H1 (cell line): Measurements from ENCODE around the gene PCP4L1. TPM values are rescaled to one million over a fixed set of nuclear protein-coding genes. Genes with fewer than 3 reads are reported as not detected.

Experiments used
- CTCF ChIA-PET: fragments of 300-600 bp; sonication (Branson Sonifier 250); formaldehyde crosslinking; loops from one replicate; lab custom pipeline; 2021; ENCODE audit not compliant: partially characterized antibody; lab: Charles Lee
- POLR2A ChIA-PET: fragments of 300-600 bp; sonication (Branson Sonifier 250); formaldehyde crosslinking; loops from one replicate; lab custom pipeline; 2021; ENCODE audit warnings: inconsistent platforms; ENCODE audit not compliant: partially characterized antibody; lab: Charles Lee
- DNase-seq, 2 experiments: peaks; one replicate each; pipeline versions ENCODE4 v3.0.0 to v3.0.0-alpha.2; 2010 to 2022; ENCODE audit warnings: low spot score in 2 of 2, low read depth in 1 of 2, mixed read lengths in 1 of 2
- FAIRE-seq: peaks from 2 replicates; lab custom pipeline; 2011; peaks lifted over from hg19 to GRCh38; lab: Jason Lieb, UNC
- H2AFZ ChIP-seq: 2 replicates; pipeline ENCODE4 v1.8.1; 2012; ENCODE audit warnings: low read length, inconsistent platforms
- H2AK5ac ChIP-seq: 2 replicates; pipeline ENCODE4 v1.6.1; 2013; ENCODE audit warnings: low read depth, low read length
- H2BK120ac ChIP-seq: replicated peaks from 2 replicates; pipeline ENCODE3; 2013; ENCODE audit warnings: low read depth, low read length, inconsistent platforms
- H2BK12ac ChIP-seq: 2 replicates; pipeline ENCODE4 v1.6.1; 2013; ENCODE audit warnings: low read depth, low read length
- H2BK15ac ChIP-seq: 2 replicates; pipeline ENCODE4 v1.6.1; 2013; ENCODE audit warnings: low read length
- H2BK20ac ChIP-seq: 2 replicates; pipeline ENCODE4 v1.6.1; 2013; ENCODE audit warnings: low read length
- H2BK5ac ChIP-seq: 2 replicates; pipeline ENCODE4 v1.6.1; 2013; ENCODE audit warnings: low read depth, low read length
- H3K14ac ChIP-seq: 2 replicates; pipeline ENCODE4 v1.6.1; 2013; ENCODE audit warnings: inconsistent platforms; ENCODE audit not compliant: insufficient read length
- H3K18ac ChIP-seq: 2 replicates; pipeline ENCODE4 v1.6.1; 2013; ENCODE audit warnings: low read length; ENCODE audit errors: extremely low read depth
- H3K23ac ChIP-seq: 2 replicates; pipeline ENCODE4 v1.6.1; 2013; ENCODE audit warnings: inconsistent platforms; ENCODE audit not compliant: insufficient read length
- H3K23me2 ChIP-seq: 2 replicates; pipeline ENCODE4 v1.6.1; 2013; ENCODE audit warnings: low read depth, low read length
- H3K27ac ChIP-seq: 2 replicates; pipeline ENCODE4 v1.6.1; 2011; ENCODE audit warnings: low read depth, low read length, inconsistent platforms
- H3K27me3 ChIP-seq, 4 experiments: replicated peaks in 1 of 4; 1 replicate in 1 of 4; 2 replicates in 3 of 4; pipeline versions ENCODE4 v1.6.1 to v1.8.1; 2011 to 2013; ENCODE audit warnings: low read length in 3 of 4, mild to moderate bottlenecking in 3 of 4, inconsistent platforms in 2 of 4, mixed read lengths in 2 of 4, moderate library complexity in 1 of 4; ENCODE audit not compliant: control insufficient read depth in 3 of 4, insufficient read depth in 3 of 4; ENCODE audit errors: extremely low read depth in 1 of 4
- H3K36me3 ChIP-seq, 4 experiments: 2 replicates each; pipeline versions ENCODE4 v1.6.1 to v1.8.1; 2011 to 2013; ENCODE audit warnings: mild to moderate bottlenecking in 4 of 4, low read length in 3 of 4, moderate library complexity in 2 of 4, control low read depth in 1 of 4, inconsistent platforms in 1 of 4; ENCODE audit not compliant: insufficient read depth in 4 of 4, control insufficient read depth in 2 of 4
- H3K4ac ChIP-seq: replicated peaks from 2 replicates; pipeline ENCODE3; 2013; ENCODE audit warnings: low read length, low read depth, mixed read lengths, inconsistent platforms; ENCODE audit not compliant: insufficient read length
- H3K4me1 ChIP-seq, 4 experiments: replicated peaks in 1 of 4; 1 replicate in 1 of 4; 2 replicates in 3 of 4; pipeline versions ENCODE4 v1.6.1 to v1.8.1; 2011 to 2013; ENCODE audit warnings: low read length in 3 of 4, inconsistent platforms in 2 of 4, mixed read lengths in 1 of 4; ENCODE audit not compliant: insufficient read depth in 4 of 4, control insufficient read depth in 3 of 4
- H3K4me2 ChIP-seq, 2 experiments: 2 replicates each; pipeline versions ENCODE4 v1.6.1 to v1.8.1; 2011 to 2013; ENCODE audit warnings: low read depth in 2 of 2, low read length in 2 of 2, control low read depth in 1 of 2, inconsistent platforms in 1 of 2, mild to moderate bottlenecking in 1 of 2; ENCODE audit not compliant: insufficient read depth in 1 of 2
- H3K4me3 ChIP-seq, 4 experiments: fragments of 200-600, 300-600 bp in 1 of 4; sonication (generic), shearing (Covaris generic), sonication (Bioruptor Twin) in 1 of 4; 2 replicates each; pipeline versions ENCODE4 v1.5.1 to v1.8.1; 2011 to 2016; ENCODE audit warnings: low read length in 4 of 4, low read depth in 3 of 4, control low read depth in 2 of 4, inconsistent platforms in 2 of 4, mild to moderate bottlenecking in 2 of 4, mixed read lengths in 1 of 4, moderate library complexity in 1 of 4; ENCODE audit not compliant: insufficient read depth in 2 of 4; ENCODE audit errors: extremely low read depth in 1 of 4
- H3K56ac ChIP-seq: replicated peaks from 2 replicates; pipeline ENCODE3; 2013; ENCODE audit warnings: low read depth, mild to moderate bottlenecking, mixed read lengths, low read length, inconsistent platforms; ENCODE audit not compliant: insufficient read length
- H3K79me1 ChIP-seq: 2 replicates; pipeline ENCODE4 v1.6.1; 2013; ENCODE audit warnings: low read depth, low read length, control low read depth
- H3K79me2 ChIP-seq, 2 experiments: 2 replicates each; pipeline versions ENCODE4 v1.6.1 to v1.8.1; 2012 to 2013; ENCODE audit warnings: low read length in 2 of 2, mild to moderate bottlenecking in 2 of 2, inconsistent platforms in 1 of 2; ENCODE audit not compliant: insufficient read depth in 2 of 2, control insufficient read depth in 1 of 2
- H3K9ac ChIP-seq, 4 experiments: replicated peaks in 1 of 4; 1 replicate in 1 of 4; 2 replicates in 3 of 4; pipeline versions ENCODE4 v1.6.1 to v1.8.1; 2011 to 2013; ENCODE audit warnings: low read depth in 3 of 4, low read length in 3 of 4, control low read depth in 2 of 4, mild to moderate bottlenecking in 2 of 4, moderate library complexity in 2 of 4, inconsistent platforms in 1 of 4; ENCODE audit errors: extremely low read depth in 1 of 4
- H3K9me3 ChIP-seq, 2 experiments: 2 replicates each; pipeline versions ENCODE4 v1.6.1 to v1.8.1; 2012 to 2013; ENCODE audit warnings: mild to moderate bottlenecking in 2 of 2, moderate library complexity in 2 of 2, control low read depth in 1 of 2, inconsistent platforms in 1 of 2, low read depth in 1 of 2, low read length in 1 of 2, mixed read lengths in 1 of 2; ENCODE audit not compliant: insufficient read depth in 2 of 2
- H4K20me1 ChIP-seq, 2 experiments: replicated peaks in 1 of 2; 2 replicates each; pipeline versions ENCODE3 to v1.8.1; 2011 to 2013; ENCODE audit warnings: inconsistent platforms in 2 of 2, low read length in 2 of 2, mild to moderate bottlenecking in 1 of 2; ENCODE audit not compliant: insufficient read depth in 2 of 2, control insufficient read depth in 1 of 2
- H4K5ac ChIP-seq: 2 replicates; pipeline ENCODE4 v1.6.1; 2013; ENCODE audit warnings: low read length, low read depth, mixed read lengths, inconsistent platforms; ENCODE audit not compliant: insufficient read length
- H4K8ac ChIP-seq: 2 replicates; pipeline ENCODE4 v1.8.0; 2013; ENCODE audit warnings: mild to moderate bottlenecking, moderate library complexity, low read length, inconsistent platforms; ENCODE audit not compliant: insufficient read depth; ENCODE audit errors: extremely low read depth
- H4K91ac ChIP-seq: replicated peaks from 2 replicates; pipeline ENCODE3; 2013; ENCODE audit warnings: low read length, mixed read lengths, inconsistent platforms; ENCODE audit not compliant: insufficient read length
- EZH2 ChIP-seq: fragments of 200-600 bp; sonication (generic); IDR thresholded peaks from 2 replicates; pipeline ENCODE4 v1.7.1; 2012; ENCODE audit warnings: low read depth, mild to moderate bottlenecking, moderate library complexity, low read length, inconsistent platforms; ENCODE audit not compliant: severe bottlenecking
- GTF2F1 ChIP-seq: IDR thresholded peaks from 2 replicates; pipeline ENCODE4 v1.6.1; 2012; ENCODE audit warnings: low read depth, low read length, improper control_type of control experiment, borderline replicate concordance
- PHF8 ChIP-seq: fragments of 200-600 bp; sonication (generic); conservative IDR thresholded peaks from 2 replicates; pipeline ENCODE4 v1.7.1; 2012; ENCODE audit warnings: low read depth, mild to moderate bottlenecking, inconsistent platforms, low read length, moderate library complexity
- POLR2A ChIP-seq, 2 experiments: IDR thresholded peaks; 1 replicate in 1 of 2; 2 replicates in 1 of 2; pipeline ENCODE4 v1.6.1; 2011; ENCODE audit warnings: low read depth in 2 of 2, low read length in 2 of 2, mild to moderate bottlenecking in 2 of 2; ENCODE audit errors: control extremely low read depth in 1 of 2
- POLR2AphosphoS5 ChIP-seq: IDR thresholded peaks from 2 replicates; pipeline ENCODE4 v1.6.1; 2011; ENCODE audit warnings: low read depth, low read length
- SIN3A ChIP-seq, 2 experiments: IDR thresholded peaks in 1 of 2; conservative IDR thresholded peaks in 1 of 2; 2 replicates each; pipeline ENCODE4 v1.6.1; 2011 to 2012; ENCODE audit warnings: low read length in 2 of 2, improper control_type of control experiment in 1 of 2, low read depth in 1 of 2, mild to moderate bottlenecking in 1 of 2
- SIX5 ChIP-seq: IDR thresholded peaks from 2 replicates; pipeline ENCODE4 v1.6.1; 2011; ENCODE audit warnings: mild to moderate bottlenecking, low read depth, low read length
- TAF1 ChIP-seq: IDR thresholded peaks from 2 replicates; pipeline ENCODE4 v1.6.1; 2011; ENCODE audit warnings: mild to moderate bottlenecking, low read depth, low read length
- WGBS, 2 experiments: shearing (Covaris generic) in 1 of 2; methylation state at CpG; one replicate each; pipeline versions ENCODE4 v1.1.6 to v1.1.7; 2013 to 2015; ENCODE audit warnings: low lambda C conversion rate in 2 of 2, mixed read lengths in 2 of 2, inconsistent platforms in 1 of 2, low coverage in 1 of 2, missing lambda C conversion rate in 1 of 2; ENCODE audit not compliant: insufficient replicate concordance in 2 of 2, insufficient coverage in 1 of 2, insufficient read length in 1 of 2; ENCODE audit errors: extremely low coverage in 1 of 2, missing lambda C conversion rate in 1 of 2; 5-methylcytosine and 5-hydroxymethylcytosine counted together
- long read RNA-seq, 2 experiments: library from RNA in 1 of 2; library from capped mRNA in 1 of 2; stranded (forward); transcript quantifications; one replicate each; pipeline ENCODE4 v2.0.0, GENCODE V29; 2021; ENCODE audit warnings: inconsistent platforms in 1 of 2
- polyA minus RNA-seq, 3 experiments: library from RNA; depleted of rRNA, polyadenylated mRNA; stranded (reverse); fragments of >200 nt; gene quantifications; 1 replicate in 2 of 3; 2 replicates in 1 of 3; pipeline ENCODE4 v1.2.3, GENCODE V29; 2011
- polyA plus RNA-seq, 7 experiments: library from polyadenylated mRNA; depleted of rRNA in 3 of 7; stranded (reverse) in 5 of 7; unstranded in 2 of 7; fragments of >200 nt in 5 of 7; fragments of 200-250 nt in 2 of 7; gene quantifications; 1 replicate in 5 of 7; 2 replicates in 1 of 7; 4 replicates in 1 of 7; pipeline versions ENCODE4 v1.2.1 to v1.2.3, GENCODE V29; 2011 to 2013; ENCODE audit warnings: missing spikeins in 2 of 7, mixed read lengths in 2 of 7
- total RNA-seq: library from RNA; stranded (reverse); fragmentation: NEBNext Ultra II Directional; extraction: Animal tissue kit (Norgen Biotek cat#: 25700); gene quantifications from 2 replicates; pipeline ENCODE4 v1.2.1, GENCODE V29; 2021

Gene PCP4L1
- total RNA-seq, result 1.0 and 1.9 TPM in 2 replicates
- polyA plus RNA-seq (2011; rRNA removed), result 0.41 and 0.55 TPM in 2 replicates
- polyA plus RNA-seq (2011; cell fraction: cytosol; rRNA removed), result 1.2 TPM
- 0.67 TPM for polyA plus RNA-seq (2011; cell fraction: nucleus; rRNA removed)
- 1.1 to 1.7 TPM (median 1.2 TPM) in 4 replicates for polyA plus RNA-seq (2012, experiment 1 of 2)
- polyA plus RNA-seq (2012, experiment 2 of 2), result 1.7 TPM
- 0.97 TPM for polyA plus RNA-seq (2013, experiment 1 of 2)
- polyA plus RNA-seq (2013, experiment 2 of 2), result 0.88 TPM
- 0.80 and 1.5 TPM in 2 replicates for polyA minus RNA-seq (2011; rRNA and poly(A)+ RNA removed)
- polyA minus RNA-seq (2011; cell fraction: cytosol; rRNA and poly(A)+ RNA removed), result 1.3 TPM
- 0.70 TPM for polyA minus RNA-seq (2011; cell fraction: nucleus; rRNA and poly(A)+ RNA removed)
- long read RNA-seq, experiment 1, partial matches to known transcripts, result 0 of 1 reads
- long read RNA-seq, experiment 1, other reads (novel, unspliced or antisense), result 0 of 1 reads
- long read RNA-seq, experiment 2, result 0 reads

- no peaks in the 10 kb centered on the region for H3K79me2 ChIP-seq
- peaks cover 9% of the 10 kb centered on the region for H3K23me2 ChIP-seq
- H2AFZ ChIP-seq, result peak within 1 kb of the TSS; percentile 92
- H4K8ac ChIP-seq, result no peak within 1 kb of the TSS; the same call in 1 of the 2 replicates
- H3K79me1 ChIP-seq, result no peaks in the 10 kb centered on the region
- H3K56ac ChIP-seq, result no peak within 1 kb of the TSS
- no peak within 1 kb of the TSS for H3K27ac ChIP-seq
- no peak within 1 kb of the TSS for H3K23ac ChIP-seq
- H4K91ac ChIP-seq, result no peak within 1 kb of the TSS
- peak within 1 kb of the TSS; percentile 79 to 94 for H3K4me2 ChIP-seq
- no peak within 1 kb of the TSS for H4K5ac ChIP-seq
- peaks cover 11 to 12% of the 10 kb centered on the region in 2 experiments for H3K9me3 ChIP-seq
- WGBS, 2 experiments, result 2% methylated on average over 55 of the region's 62 CpGs; no CpG with 5 or more reads in 1 of the 2 experiments
- H3K4me1 ChIP-seq, result peaks cover 0 to 8% (median 3%) of the 10 kb centered on the region in 4 experiments; a peak in 3 of 7 replicates
- no peak within 1 kb of the TSS for H2AK5ac ChIP-seq
- peaks cover 7 to 25% (median 22%) of the 10 kb centered on the region in 4 experiments for H3K27me3 ChIP-seq
- H4K20me1 ChIP-seq, result no peaks in the 10 kb centered on the region
- no peak within 1 kb of the TSS for H2BK5ac ChIP-seq
- H3K14ac ChIP-seq, result no peak within 1 kb of the TSS
- H2BK120ac ChIP-seq, result no peak within 1 kb of the TSS
- H3K36me3 ChIP-seq, result peaks cover 0 to 3% (median 0%) of the 10 kb centered on the region in 4 experiments; a peak in 1 of 8 replicates
- H2BK15ac ChIP-seq, result no peak within 1 kb of the TSS
- 0 out of 2 replicates have a peak within 1 kb of the TSS, but pooled peaks have one; percentile 17 for H3K18ac ChIP-seq
- peak within 1 kb of the TSS; percentile 51 to 68 (median 64) for H3K4me3 ChIP-seq
- no peak within 1 kb of the TSS for H3K4ac ChIP-seq
- peak; percentile 68 to 91 for DNase-seq
- H3K9ac ChIP-seq, result peak within 1 kb of the TSS in 1 of 4 experiments; percentile 18; a peak in 1 of 7 replicates
- H2BK12ac ChIP-seq, result peak within 1 kb of the TSS; percentile 18; the same call in 1 of the 2 replicates
- H2BK20ac ChIP-seq, result no peak within 1 kb of the TSS
- POLR2A ChIA-PET, result interaction anchor here (0.7 to 3.6 kb wide), 15 partner anchors 8 to 64 kb away, joined by 3 to 23 read pairs (median 3); partner anchors contain the start of gene SDHC
- peak; percentile 39 for FAIRE-seq
- CTCF ChIA-PET, result interaction anchor here (0.9 to 5.8 kb wide), 13 partner anchors 10 to 60 kb away, joined by 3 to 67 read pairs (median 5); partner anchors contain the start of genes ADAMTS4, NDUFS2 and TOMM40L
- TF ChIP-seq SIX5 (no peak), PHF8 (peak; percentile 71), POLR2A (IDR thresholded peaks at IDR 0.05; ENCODE audit: control extremely low read depth in 1 of 2, low read depth in 2 of 2, low read length in 2 of 2) (peak in 1 of 2 experiments; percentile 82; a peak in 2 of 3 replicates), TAF1 (peak; percentile 60; the same call in 1 of the 2 replicates), EZH2 (peak; percentile 51), POLR2AphosphoS5 (0 out of 2 replicates have a peak, but pooled peaks have one; percentile 48), GTF2F1 (no peak), SIN3A (conservative IDR thresholded peaks at IDR 0.05 in 1 of 2, IDR thresholded peaks at IDR 0.05 in 1 of 2; ENCODE audit: low read depth in 1 of 2, low read length in 2 of 2) (peak; percentile 24 to 77; a peak in 1 of 4 replicates)
Measured at GRCh38 chr1:161258439-161259344, at the start of gene PCP4L1. TSS of gene PCP4L1 (plus strand) at chr1:161258745. CDS start at chr1:161258975, 230 bp downstream.
